Psoas muscle (tissue), 8 donors: ENCODE results near the gene GUCA2A. TPM values are rescaled to one million over a fixed set of nuclear protein-coding genes. Genes with fewer than 3 reads are reported as not detected.

Experiments
- ATAC-seq, 4 donors: fragments of 200-7000 bp; cut with Tn5 transposase; one replicate each; pipeline ENCODE4 v1.9.1; 2020; ENCODE audit warnings: moderate library complexity in 3 of 4, mild to moderate bottlenecking in 2 of 4
- DNase-seq, 2 donors: peaks; one replicate each; pipeline ENCODE4 v3.0.0-alpha.2; 2020
- H3K27ac ChIP-seq: fragments of 200-600 bp; one replicate; pipeline ENCODE4 v1.8.0; 2022
- H3K27me3 ChIP-seq, 3 donors: fragments of 200-600 bp in 1 of 3; one replicate each; pipeline versions ENCODE4 v1.6.1 to v1.8.0; 2013 to 2022; ENCODE audit warnings: low read length in 2 of 3, mild to moderate bottlenecking in 2 of 3, moderate library complexity in 1 of 3; ENCODE audit not compliant: insufficient read depth in 3 of 3
- H3K36me3 ChIP-seq, 2 donors: fragments of 200-600 bp in 1 of 2; one replicate each; pipeline versions ENCODE4 v1.6.1 to v1.8.0; 2013 to 2022; ENCODE audit warnings: low read depth in 1 of 2, mild to moderate bottlenecking in 1 of 2, moderate library complexity in 1 of 2; ENCODE audit not compliant: insufficient read depth in 1 of 2
- H3K4me1 ChIP-seq: fragments of 200-600 bp; one replicate; pipeline ENCODE4 v1.8.0; 2022
- H3K4me3 ChIP-seq: fragments of 200-600 bp; one replicate; pipeline ENCODE4 v1.8.0; 2022; ENCODE audit warnings: mild to moderate bottlenecking
- H3K9me3 ChIP-seq: fragments of 200-600 bp; one replicate; pipeline ENCODE4 v1.8.0; 2022
- CTCF ChIP-seq: fragments of 200-600 bp; IDR thresholded peaks from one replicate; pipeline ENCODE4 v1.8.0; 2022; ENCODE audit warnings: antibody characterized with exemption
- WGBS, 3 donors: extraction: QIAGEN DNeasy Blood & Tissue Kit; methylation state at CpG; one replicate each; pipeline versions ENCODE4 v1.1.6 to v1.1.7; 2013; 5-methylcytosine and 5-hydroxymethylcytosine counted together
- intact Hi-C, 2 donors: fragments of 100-400 bp; cut with DNase I; formaldehyde crosslinking; loops; one replicate each; pipeline versions ENCODE4 v1.11.0 to v1.14.2; 2022
- polyA plus RNA-seq, 3 donors: library from polyadenylated mRNA; stranded (reverse); fragments of 200-250 nt; gene quantifications; one replicate each; pipeline ENCODE4 v1.2.3, GENCODE V29; 2013
- total RNA-seq, 4 donors: library from RNA; stranded (reverse); fragmentation: NEBNext Ultra II Directional in 2 of 4; extraction: Animal tissue kit (Norgen Biotek cat#: 25700) in 2 of 4; gene quantifications; one replicate each; pipeline versions ENCODE4 v1.2.1 to v1.2.4, GENCODE V29; 2021 to 2023
- donor health status: healthy with polysubstance abuse.
- donor health status: DM: no; HTN: no; CAD: no; lungs with moderate emphysema.
- donor health status: Bipolar disorder and iron deficiency.
- donor health status: healthy.
- donor health status: DM: yes; HTN: yes; CAD: no.
- donor health status: DM: no; HTN: no; CAD: no.
- donor health status: DM: no; HTN: no; CAD: no.
- donor health status: DM: yes; HTN: yes; CAD: no.

GUCA2A gene
- total and polyA plus RNA-seq, 7 donors = 0.44 TPM; not detected in 6

GRCh38 chr1:42171679-42172266 is 7.2 kb upstream of the GUCA2A start:
- Histone ChIP-seq H3K9me3 (no peaks in the 10 kb centered on the region), H3K27me3 (no peaks in the 10 kb centered on the region), H3K4me3 (no peak overlapping the region), H3K36me3 (no peaks in the 10 kb centered on the region), H3K27ac (no peak overlapping the region), H3K4me1 (peaks cover 21% of the 10 kb centered on the region)
- ATAC-seq (no peak), DNase-seq (no peak)
- intact Hi-C loops = loop anchor here (2.0 to 10.0 kb wide), 7 partner anchors 141 to 599 kb away; partner anchors contain the start of genes FOXJ3 (in 2 of the 2), PPCS (in 1 of the 2) and ZMYND12 (in 1 of the 2)
- WGBS, 3 donors = 67 to 72% (median 69%) methylated on average over 6 of the region's 6 CpGs
- no peak for TF ChIP-seq CTCF

GRCh38 chr1:42170779-42171621 is 6.5 kb upstream of the GUCA2A start:
- Histone ChIP-seq H3K9me3 (no peaks in the 10 kb centered on the region), H3K27ac (no peak overlapping the region), H3K36me3 (no peaks in the 10 kb centered on the region), H3K27me3 (no peaks in the 10 kb centered on the region), H3K4me3 (no peak overlapping the region), H3K4me1 (peaks cover 21% of the 10 kb centered on the region)
- no peak for ATAC-seq
- intact Hi-C loops = loop anchor here (5.0 to 10.0 kb wide), 6 partner anchors 141 to 599 kb away; partner anchors contain the start of genes FOXJ3 (in 2 of the 2), PPCS (in 1 of the 2) and ZMYND12 (in 1 of the 2)
- no peak for DNase-seq
- 46 to 61% (median 54%) methylated on average over 17 of the region's 17 CpGs for WGBS, 3 donors
- no peak for TF ChIP-seq CTCF

GRCh38 chr1:42168763-42169162 is 4.2 kb upstream of the GUCA2A start:
- intact Hi-C loops = no loop called here
- no peak for TF ChIP-seq CTCF

GRCh38 chr1:42168391-42168670 is 3.8 kb upstream of the GUCA2A start:
- H3K36me3 ChIP-seq = no peaks in the 10 kb centered on the region
- H3K4me1 ChIP-seq = peaks cover 16% of the 10 kb centered on the region
- no peaks in the 10 kb centered on the region for H3K9me3 ChIP-seq
- ATAC-seq (no peak), DNase-seq (no peak)
- intact Hi-C loops = no loop called here
- H3K27me3 ChIP-seq = no peaks in the 10 kb centered on the region
- WGBS, 3 donors = 64 to 88% (median 71%) methylated on average over 1 of the region's 1 CpG
- no peak overlapping the region for H3K27ac ChIP-seq
- TF ChIP-seq CTCF = no peak
- H3K4me3 ChIP-seq = no peak overlapping the region

More at GRCh38 chr1:42168763-42169162, 4.2 kb upstream of the GUCA2A start:
- Histone ChIP-seq H3K4me1 (peaks cover 20% of the 10 kb centered on the region), H3K9me3 (no peaks in the 10 kb centered on the region), H3K27ac (no peak overlapping the region), H3K27me3 (no peaks in the 10 kb centered on the region), H3K36me3 (no peaks in the 10 kb centered on the region), H3K4me3 (no peak overlapping the region)
- ATAC-seq = no peak
- WGBS, 3 donors = 65 to 72% (median 67%) methylated on average over 3 of the region's 3 CpGs
- no peak for DNase-seq
